Measurements from ENCODE around the gene MYH6.
A peak's percentile ranks its signal among the peaks of the same experiment; 100 is the strongest.

Gene MYH6

GRCh38 chr14:23381871-23382270 is 26.2 kb downstream of the MYH6 start:
- no peak for TF ChIP-seq CTCF (IDR thresholded peaks at IDR 0.05; ENCODE audit: insufficient read depth, low read depth, low read length, missing control alignments)
- no peak overlapping the region for H3K4me3 ChIP-seq (ENCODE audit: low read depth, low read length)
- no peak for DNase-seq (ENCODE audit: low read depth)

GRCh38 chr14:23380976-23381375 is 27.1 kb downstream of the MYH6 start:
- no peak overlapping the region for H3K4me3 ChIP-seq (ENCODE audit: low read depth, low read length)
- no peak for TF ChIP-seq CTCF (IDR thresholded peaks at IDR 0.05; ENCODE audit: insufficient read depth, low read depth, low read length, missing control alignments)
- no peak for DNase-seq (ENCODE audit: low read depth)

- DNase-seq (ENCODE audit: low read depth) = no peak
- H3K4me3 ChIP-seq (ENCODE audit: low read depth, low read length) = no peak overlapping the region
- no peak for TF ChIP-seq CTCF (IDR thresholded peaks at IDR 0.05; ENCODE audit: insufficient read depth, low read depth, low read length, missing control alignments)
Observed at GRCh38 chr14:23380197-23380914, 27.7 kb downstream of the MYH6 start.

- peak; percentile 98 for TF ChIP-seq CTCF (IDR thresholded peaks at IDR 0.05; ENCODE audit: insufficient read depth, low read depth, low read length, missing control alignments)
- H3K4me3 ChIP-seq (ENCODE audit: low read depth, low read length) = no peak overlapping the region
- DNase-seq (ENCODE audit: low read depth) = peak; percentile 68
Observed at GRCh38 chr14:23379366-23380196, 28.5 kb downstream of the MYH6 start.

GRCh38 chr14:23378612-23379220 is 29.4 kb downstream of the MYH6 start:
- H3K4me3 ChIP-seq (ENCODE audit: low read depth, low read length) = no peak overlapping the region
- DNase-seq (ENCODE audit: low read depth) = no peak
- TF ChIP-seq CTCF (IDR thresholded peaks at IDR 0.05; ENCODE audit: insufficient read depth, low read depth, low read length, missing control alignments) = no peak

GRCh38 chr14:23377573-23378563 is 30.2 kb downstream of the MYH6 start:
- no peak for TF ChIP-seq CTCF (IDR thresholded peaks at IDR 0.05; ENCODE audit: insufficient read depth, low read depth, low read length, missing control alignments)
- DNase-seq (ENCODE audit: low read depth) = no peak
- no peak overlapping the region for H3K4me3 ChIP-seq (ENCODE audit: low read depth, low read length)
